Measurements from ENCODE around the gene OXNAD1.

The OXNAD1 gene

DNA sequence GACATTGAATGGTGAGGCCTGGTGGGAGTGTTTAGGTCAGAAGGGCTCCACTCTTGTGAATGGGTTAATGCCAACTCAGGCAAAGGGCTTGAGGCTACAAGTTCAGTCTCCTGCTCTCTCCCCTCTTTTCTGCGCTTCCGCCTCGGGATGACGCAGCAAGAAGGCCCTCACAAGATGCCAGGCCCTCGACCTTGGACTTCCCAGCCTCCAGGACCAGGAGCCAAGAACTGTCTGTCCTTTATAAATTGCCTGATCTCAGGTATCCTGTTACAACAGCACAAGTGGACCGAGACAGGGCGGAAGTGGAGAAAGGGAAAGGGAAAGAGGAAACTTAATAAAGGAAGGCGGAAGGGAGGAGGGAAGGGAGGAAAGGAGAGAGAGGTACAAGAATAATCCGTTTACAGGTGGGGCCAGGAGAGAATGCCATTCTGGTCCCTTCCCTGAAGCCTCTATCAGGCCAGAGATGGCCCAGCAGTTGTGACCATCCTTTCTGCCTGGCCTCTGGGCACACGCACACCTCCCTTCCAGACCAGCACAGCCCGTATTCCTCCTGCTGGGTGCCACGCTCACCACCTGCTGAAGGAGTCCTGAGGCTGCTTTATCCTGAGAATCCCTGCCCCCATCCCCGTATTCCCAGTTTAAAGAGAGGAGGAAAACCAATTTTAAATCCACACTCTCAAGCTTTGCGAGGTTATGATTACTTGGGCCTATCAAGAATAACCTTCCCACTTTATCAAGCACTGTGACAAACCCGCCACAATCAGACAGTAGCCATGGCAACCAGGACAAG lies 64.2 kb downstream of the OXNAD1 start:
- DNase-seq: no peak

DNA sequence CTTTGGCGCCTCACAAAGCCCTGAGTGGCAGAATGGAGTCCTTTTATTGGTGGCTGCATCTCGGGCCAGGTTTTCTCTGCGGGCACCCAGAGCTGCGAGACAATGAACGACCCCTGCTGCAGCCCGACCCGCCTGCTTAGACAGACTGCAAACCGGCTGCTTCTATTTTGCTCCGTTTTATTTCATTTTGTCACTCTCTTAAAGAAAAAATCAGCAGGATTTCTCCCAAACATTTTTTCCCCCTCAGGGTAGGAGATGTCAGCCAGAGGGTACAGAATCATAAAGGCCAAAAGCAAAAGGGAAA lies 64.8 kb downstream of the OXNAD1 start:
- no peak for DNase-seq

- DNase-seq: no peak
Observed at GRCh38 chr3:16330351-16330750, 65.3 kb downstream of the OXNAD1 start.

DNA sequence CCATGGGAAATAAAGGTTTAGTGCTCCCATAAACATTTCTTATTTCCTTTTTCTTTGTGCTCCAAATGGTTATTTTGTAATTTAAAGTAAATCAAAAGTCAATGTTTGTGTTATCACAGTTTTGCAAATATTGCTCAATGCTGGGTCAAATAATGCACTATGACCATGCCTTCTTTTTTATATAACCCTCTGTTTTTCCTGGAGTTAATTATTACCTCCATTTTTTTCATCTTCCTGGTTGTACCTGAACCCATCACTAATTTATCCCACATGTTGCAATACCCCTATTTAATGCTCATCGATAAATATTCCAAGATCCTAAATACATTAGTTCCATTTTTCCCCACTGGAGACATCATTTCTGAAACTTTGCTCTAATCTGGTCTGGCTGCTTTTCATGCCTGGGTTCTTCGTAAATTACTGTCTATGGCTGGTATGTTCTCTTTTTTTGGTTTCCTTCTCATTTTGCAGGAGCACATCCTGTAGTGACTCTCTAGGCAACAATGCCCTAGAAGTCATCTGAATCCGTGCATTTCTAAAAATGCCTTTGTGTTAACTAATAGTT lies 66.4 kb downstream of the OXNAD1 start:
- DNase-seq: no peak

DNA sequence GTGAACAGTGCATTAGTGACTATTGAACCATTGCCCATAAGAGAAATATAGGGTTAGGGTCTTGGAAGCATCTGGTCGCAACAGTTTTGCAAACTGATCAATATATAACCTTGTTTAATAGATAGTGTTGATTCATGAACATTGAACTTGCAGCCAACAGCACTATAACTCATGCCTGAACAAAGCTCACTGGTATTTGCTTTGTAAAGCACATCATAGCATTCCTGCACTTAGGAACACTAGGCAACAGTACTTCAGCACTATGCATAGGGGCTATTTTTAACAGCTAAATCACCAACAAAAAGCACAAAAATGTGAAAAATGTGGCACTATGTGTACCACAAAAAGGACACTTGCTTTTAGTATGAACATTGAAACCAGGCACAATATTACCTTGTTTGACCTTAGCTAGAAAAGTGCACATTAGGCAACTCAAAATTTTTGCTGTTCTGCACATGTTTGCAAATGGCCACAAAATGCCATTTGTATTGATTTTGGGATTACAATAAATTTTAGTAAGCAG lies 68.0 kb downstream of the OXNAD1 start:
- no peak for DNase-seq

DNA sequence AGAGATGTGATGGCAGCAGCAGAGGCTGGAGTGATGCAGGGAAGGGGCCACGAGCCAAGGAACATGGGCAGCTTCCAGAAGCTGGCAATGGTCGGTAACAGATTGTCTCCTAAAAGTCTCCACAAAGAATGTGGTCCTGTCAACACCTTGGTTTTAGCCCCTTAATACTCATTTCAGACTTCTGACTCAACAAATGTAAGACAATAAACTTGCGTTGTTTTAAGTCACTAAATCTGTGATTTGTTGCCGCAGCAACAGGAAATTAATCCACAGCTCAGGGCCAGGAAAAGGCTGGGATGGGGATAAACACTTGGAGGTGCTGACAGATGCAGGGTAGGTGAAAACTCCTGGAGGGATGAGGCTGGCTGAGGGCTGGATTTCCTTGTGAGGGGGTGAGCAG lies 69.9 kb downstream of the OXNAD1 start:
- no peak for DNase-seq

GRCh38 chr3:16335333-16335732 lies 70.3 kb downstream of the OXNAD1 start:
- no peak for DNase-seq

GRCh38 chr3:16335772-16336645 lies 71.0 kb downstream of the OXNAD1 start:
- DNase-seq: no peak

DNA sequence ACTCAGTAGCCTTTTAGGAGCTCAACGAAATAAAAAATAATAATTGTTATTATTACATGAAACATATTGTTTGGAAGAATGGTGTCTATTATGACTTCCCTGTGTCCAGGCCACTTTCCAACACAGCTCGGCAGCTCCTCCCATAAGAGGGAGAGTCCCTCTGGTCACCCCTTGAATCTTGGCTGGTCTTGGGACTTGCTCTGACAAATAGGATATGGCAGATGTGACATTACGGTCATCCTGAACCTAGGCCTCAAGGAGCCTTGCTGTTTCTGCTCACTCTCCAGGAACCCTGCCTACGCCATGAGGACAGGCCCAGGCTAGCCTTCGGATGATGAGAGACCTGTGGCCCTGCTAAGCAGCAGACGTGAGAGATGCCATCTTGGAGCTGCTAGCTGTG lies 71.8 kb downstream of the OXNAD1 start:
- no peak for DNase-seq

- no peak for DNase-seq
Observed at GRCh38 chr3:16337856-16338540, 73.0 kb downstream of the OXNAD1 start.

- no peak for DNase-seq
Observed at GRCh38 chr3:16338999-16339398, 74.0 kb downstream of the OXNAD1 start.

- no peak for DNase-seq
Observed at GRCh38 chr3:16343101-16343500, 78.1 kb downstream of the OXNAD1 start.

DNA sequence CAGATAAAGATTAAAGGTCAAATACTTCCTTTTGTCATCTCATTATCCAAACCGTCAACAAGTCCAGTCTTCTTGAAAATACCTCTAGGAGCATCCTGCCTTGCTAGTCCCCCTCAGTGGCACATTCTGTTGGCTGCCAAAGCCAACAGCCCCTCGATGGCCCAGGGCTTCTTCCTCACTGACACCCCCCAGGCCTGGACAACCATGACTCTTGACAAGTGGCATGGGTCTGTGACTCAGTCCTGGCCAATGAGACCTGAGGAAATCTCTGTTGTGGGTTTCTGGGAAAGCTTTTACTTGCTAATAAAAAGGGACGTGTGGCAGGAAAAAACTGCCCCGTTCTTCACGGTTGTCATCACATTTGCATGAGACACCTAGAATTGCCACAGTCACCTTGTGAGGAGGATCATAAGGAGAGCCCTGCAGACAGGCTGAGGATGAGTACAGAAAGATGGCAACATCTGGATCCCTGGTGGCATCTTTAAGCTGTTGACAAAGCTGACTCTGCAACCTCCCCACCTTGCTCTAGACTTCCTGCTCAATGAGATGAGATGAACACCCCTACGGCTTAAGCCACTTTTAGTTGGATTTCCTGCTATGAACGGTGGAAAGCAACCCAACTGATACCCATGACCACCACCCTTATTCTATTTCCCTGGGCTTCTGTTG lies 81.5 kb downstream of the OXNAD1 start:
- no peak for DNase-seq

GRCh38 chr3:16347548-16347947 lies 82.5 kb downstream of the OXNAD1 start:
- DNase-seq: no peak

GRCh38 chr3:16349986-16350596 lies 85.1 kb downstream of the OXNAD1 start:
- no peak for DNase-seq

GRCh38 chr3:16350597-16351318 lies 85.7 kb downstream of the OXNAD1 start:
- DNase-seq: no peak

- no peak for DNase-seq
Observed at GRCh38 chr3:16352428-16352827, 87.4 kb downstream of the OXNAD1 start.

DNA sequence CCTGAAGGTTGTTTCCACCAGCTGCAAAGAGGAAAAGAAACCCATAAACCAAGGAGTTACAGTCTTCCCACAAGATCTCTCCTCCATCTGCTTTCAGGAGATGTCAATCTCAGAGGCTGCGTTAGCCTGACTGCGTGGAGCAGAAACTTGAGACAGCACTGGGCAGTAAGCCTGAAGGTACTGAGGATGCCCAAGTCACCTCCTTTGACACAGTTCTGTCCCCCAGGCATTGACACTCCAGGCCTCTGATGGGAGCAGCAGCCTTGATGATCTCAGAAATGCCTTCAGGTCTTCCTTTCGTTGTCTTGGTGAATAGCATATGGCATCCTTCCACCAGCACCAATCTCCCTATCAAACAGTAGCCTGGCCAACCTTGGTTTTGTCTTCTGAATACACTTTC lies 89.3 kb downstream of the OXNAD1 start:
- no peak for DNase-seq
